Measurements from ENCODE around the gene SIT1.

GRCh38 chr9:35686222-35687203 lies 35.8 kb upstream of the SIT1 start:
- TF ChIP-seq ZFP3 (CRISPR knock-in tag; IDR thresholded peaks at IDR 0.05) (no peak), POU6F1 (CRISPR knock-in tag; IDR thresholded peaks at IDR 0.05; ENCODE audit: borderline replicate concordance, low read depth) (no peak), BACH2 (CRISPR knock-in tag; IDR thresholded peaks at IDR 0.05; ENCODE audit: borderline replicate concordance) (no peak), ZC3H10 (CRISPR knock-in tag; IDR thresholded peaks at IDR 0.05) (no peak), CSDC2 (CRISPR knock-in tag; IDR thresholded peaks at IDR 0.05) (no peak), ISL1 (CRISPR knock-in tag; IDR thresholded peaks at IDR 0.05) (no peak), TCF4 (CRISPR knock-in tag; IDR thresholded peaks at IDR 0.05; ENCODE audit: borderline replicate concordance) (no peak), ZNF70 (CRISPR knock-in tag; IDR thresholded peaks at IDR 0.05) (no peak), PATZ1 (CRISPR knock-in tag; IDR thresholded peaks at IDR 0.05; ENCODE audit: borderline replicate concordance) (no peak), RARB (CRISPR knock-in tag; IDR thresholded peaks at IDR 0.05) (no peak), SNAI2 (CRISPR knock-in tag; IDR thresholded peaks at IDR 0.05) (no peak), ZFP30 (CRISPR knock-in tag; IDR thresholded peaks at IDR 0.05) (no peak)
- TF ChIP-seq, protein P1, sequence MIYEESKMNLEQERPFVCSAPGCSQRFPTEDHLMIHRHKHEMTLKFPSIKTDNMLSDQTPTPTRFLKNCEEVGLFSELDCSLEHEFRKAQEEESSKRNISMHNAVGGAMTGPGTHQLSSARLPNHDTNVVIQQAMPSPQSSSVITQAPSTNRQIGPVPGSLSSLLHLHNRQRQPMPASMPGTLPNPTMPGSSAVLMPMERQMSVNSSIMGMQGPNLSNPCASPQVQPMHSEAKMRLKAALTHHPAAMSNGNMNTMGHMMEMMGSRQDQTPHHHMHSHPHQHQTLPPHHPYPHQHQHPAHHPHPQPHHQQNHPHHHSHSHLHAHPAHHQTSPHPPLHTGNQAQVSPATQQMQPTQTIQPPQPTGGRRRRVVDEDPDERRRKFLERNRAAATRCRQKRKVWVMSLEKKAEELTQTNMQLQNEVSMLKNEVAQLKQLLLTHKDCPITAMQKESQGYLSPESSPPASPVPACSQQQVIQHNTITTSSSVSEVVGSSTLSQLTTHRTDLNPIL (CRISPR knock-in tag; IDR thresholded peaks at IDR 0.05; ENCODE audit: low read depth) = no peak
- TF ChIP-seq, protein P2, sequence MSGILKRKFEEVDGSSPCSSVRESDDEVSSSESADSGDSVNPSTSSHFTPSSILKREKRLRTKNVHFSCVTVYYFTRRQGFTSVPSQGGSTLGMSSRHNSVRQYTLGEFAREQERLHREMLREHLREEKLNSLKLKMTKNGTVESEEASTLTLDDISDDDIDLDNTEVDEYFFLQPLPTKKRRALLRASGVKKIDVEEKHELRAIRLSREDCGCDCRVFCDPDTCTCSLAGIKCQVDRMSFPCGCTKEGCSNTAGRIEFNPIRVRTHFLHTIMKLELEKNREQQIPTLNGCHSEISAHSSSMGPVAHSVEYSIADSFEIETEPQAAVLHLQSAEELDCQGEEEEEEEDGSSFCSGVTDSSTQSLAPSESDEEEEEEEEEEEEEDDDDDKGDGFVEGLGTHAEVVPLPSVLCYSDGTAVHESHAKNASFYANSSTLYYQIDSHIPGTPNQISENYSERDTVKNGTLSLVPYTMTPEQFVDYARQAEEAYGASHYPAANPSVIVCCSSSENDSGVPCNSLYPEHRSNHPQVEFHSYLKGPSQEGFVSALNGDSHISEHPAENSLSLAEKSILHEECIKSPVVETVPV (CRISPR knock-in tag; IDR thresholded peaks at IDR 0.05) = no peak
